K562 (cell line): ENCODE measurements around the gene LAPTM5. TPM values are rescaled to one million over a fixed set of nuclear protein-coding genes. Genes with fewer than 3 reads are reported as not detected.
A peak's percentile ranks its signal among the peaks of the same experiment; 100 is the strongest.

Experiments used
- CEBPG ChIP-seq, 3 experiments: fragments of 200-800 bp in 1 of 3; sonication (Bioruptor generic) in 1 of 3; sonication (generic) in 1 of 3; formaldehyde crosslinking in 1 of 3; IDR thresholded peaks in 2 of 3; conservative IDR thresholded peaks in 1 of 3; 2 replicates each; pipeline versions ENCODE4 v1.6.1 to v1.8.0; 2016 to 2022; ENCODE audit warnings: missing compliant biosample characterization in 2 of 3, missing genetic modification characterization in 2 of 3, mild to moderate bottlenecking in 1 of 3, missing genetic modification reagents in 1 of 3
- DNMT1 ChIP-seq: fragments of 450-650 bp; IDR thresholded peaks from 2 replicates; pipeline ENCODE4 v1.6.1; 2016; ENCODE audit warnings: antibody characterized with exemption, mild to moderate bottlenecking
- KLF1 ChIP-seq: fragments of 450-650 bp; IDR thresholded peaks from 2 replicates; pipeline ENCODE4 v1.6.1; 2016; ENCODE audit warnings: missing genetic modification characterization, missing compliant biosample characterization
- KLF6 ChIP-seq: fragments of 250-450 bp; sonication (Bioruptor Pico); IDR thresholded peaks from 2 replicates; pipeline ENCODE4 v1.4.0; 2020; ENCODE audit warnings: mild to moderate bottlenecking, moderate library complexity, borderline replicate concordance
- RAD21 ChIP-seq, 2 experiments: fragments of 250-450 bp in 1 of 2; fragments of 450-650 bp in 1 of 2; sonication (Bioruptor Pico) in 1 of 2; formaldehyde crosslinking in 1 of 2; IDR thresholded peaks in 1 of 2; conservative IDR thresholded peaks in 1 of 2; 2 replicates each; pipeline versions ENCODE4 v1.4.0 to v1.8.0; 2020 to 2022; ENCODE audit warnings: mild to moderate bottlenecking in 2 of 2, moderate library complexity in 1 of 2
- REST ChIP-seq, 2 experiments: fragments of 450-650 bp; formaldehyde crosslinking in 1 of 2; IDR thresholded peaks; 2 replicates each; pipeline versions ENCODE4 v1.4.0 to v1.6.1; 2014 to 2020; ENCODE audit warnings: mild to moderate bottlenecking in 2 of 2, borderline replicate concordance in 1 of 2, low read depth in 1 of 2
- TSHZ1 ChIP-seq: fragments of 250-450 bp; sonication (Bioruptor Pico); IDR thresholded peaks from 2 replicates; pipeline ENCODE4 v1.4.0; 2020; ENCODE audit warnings: mild to moderate bottlenecking, moderate library complexity
- ZBTB43 ChIP-seq: sonication (generic); formaldehyde crosslinking; IDR thresholded peaks from 2 replicates; pipeline ENCODE4 v1.8.0; 2023; ENCODE audit warnings: mild to moderate bottlenecking, missing genetic modification reagents
- ZNF165 ChIP-seq: fragments of 250-450 bp; sonication (Bioruptor Pico); IDR thresholded peaks from 2 replicates; pipeline ENCODE4 v1.4.0; 2020; ENCODE audit warnings: borderline replicate concordance
- ZNF561 ChIP-seq: fragments of 450-650 bp; formaldehyde crosslinking; conservative IDR thresholded peaks from 2 replicates; pipeline ENCODE4 v1.4.0; 2020; ENCODE audit warnings: mild to moderate bottlenecking, moderate library complexity
- polyA plus RNA-seq, 8 experiments: library from polyadenylated mRNA; depleted of rRNA in 4 of 8; stranded (reverse) in 5 of 8; unstranded in 3 of 8; fragments of >200 nt; fragmentation: Nextera tagmentation in 2 of 8; fragmentation: Illumina TruSeq in 1 of 8; extraction: Ambion mirVana in 2 of 8; extraction: Trizol in 1 of 8; gene quantifications; 2 replicates each; pipeline versions ENCODE4 v1.2.1 to v1.2.3, GENCODE V29; 2011 to 2014; ENCODE audit warnings: inconsistent platforms in 1 of 8, missing spikeins in 1 of 8
- total RNA-seq, 7 experiments: library from RNA; depleted of rRNA in 6 of 7; stranded (reverse); fragments of >200 nt in 6 of 7; fragmentation: Illumina TruSeq in 2 of 7; extraction: Trizol in 2 of 7; gene quantifications; 2 replicates each; pipeline versions ENCODE4 v1.2.1 to v1.2.3, GENCODE V29; 2011 to 2021; ENCODE audit warnings: low replicate concordance in 1 of 7
- TF ChIP-seq, protein P1 (sequence below): fragments of 450-650 bp; IDR thresholded peaks from one replicate; pipeline ENCODE4 v1.6.1; 2018; ENCODE audit warnings: mild to moderate bottlenecking, moderate library complexity; ENCODE audit not compliant: partially characterized antibody

The LAPTM5 gene
- total and polyA plus RNA-seq, 9 of the 15 experiments (the other 6 are each of a cell fraction or from before 2014, with no cell fraction given): 2.4 to 47.3 (median 20.3) TPM

GRCh38 chr1:30763651-30764248 lies 6.2 kb upstream of the LAPTM5 start (continued):
- no peak for TF ChIP-seq CEBPG (CRISPR knock-in tag; IDR thresholded peaks at IDR 0.05)
- no peak for TF ChIP-seq CEBPG (tag; conservative IDR thresholded peaks at IDR 0.05 in 1 of 2, IDR thresholded peaks at IDR 0.05 in 1 of 2)
- TF ChIP-seq KLF1 (tag): no peak
- TF ChIP-seq ZNF561 (CRISPR knock-in tag): no peak
- no peak for TF ChIP-seq DNMT1
- no peak for TF ChIP-seq ZBTB43 (CRISPR knock-in tag)
- TF ChIP-seq REST (IDR thresholded peaks at IDR 0.05; ENCODE audit: borderline replicate concordance): no peak
- no peak for TF ChIP-seq REST (CRISPR knock-in tag; IDR thresholded peaks at IDR 0.05; ENCODE audit: low read depth)
- TF ChIP-seq RAD21 (CRISPR knock-in tag; conservative IDR thresholded peaks at IDR 0.05 in 1 of 2, IDR thresholded peaks at IDR 0.05 in 1 of 2): no peak
- peak; percentile 51; the same call in 1 of the 2 replicates for TF ChIP-seq KLF6
- TF ChIP-seq, protein P1, sequence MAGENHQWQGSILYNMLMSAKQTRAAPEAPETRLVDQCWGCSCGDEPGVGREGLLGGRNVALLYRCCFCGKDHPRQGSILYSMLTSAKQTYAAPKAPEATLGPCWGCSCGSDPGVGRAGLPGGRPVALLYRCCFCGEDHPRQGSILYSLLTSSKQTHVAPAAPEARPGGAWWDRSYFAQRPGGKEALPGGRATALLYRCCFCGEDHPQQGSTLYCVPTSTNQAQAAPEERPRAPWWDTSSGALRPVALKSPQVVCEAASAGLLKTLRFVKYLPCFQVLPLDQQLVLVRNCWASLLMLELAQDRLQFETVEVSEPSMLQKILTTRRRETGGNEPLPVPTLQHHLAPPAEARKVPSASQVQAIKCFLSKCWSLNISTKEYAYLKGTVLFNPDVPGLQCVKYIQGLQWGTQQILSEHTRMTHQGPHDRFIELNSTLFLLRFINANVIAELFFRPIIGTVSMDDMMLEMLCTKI: no peak
- TF ChIP-seq TSHZ1 (CRISPR knock-in tag): no peak
- TF ChIP-seq ZNF165 (CRISPR knock-in tag): peak; percentile 65; the same call in 1 of the 2 replicates
